HCT116 (cell line): Measurements from ENCODE around the gene RTN4RL1. TPM values are rescaled to one million over a fixed set of nuclear protein-coding genes. Genes with fewer than 3 reads are reported as not detected.

Source experiments
- ATAC-seq: fragments of 200-7000 bp; cut with Tn5 transposase; 2 replicates; pipeline ENCODE4 v1.9.1; 2020; ENCODE audit warnings: mild to moderate bottlenecking, moderate library complexity
- BruUV-seq: library from RNA; stranded (reverse); fragments of 400-500 nt; replicated peaks from 2 replicates; lab custom pipeline; 2021; lab: Mats Ljungman, UMichigan
- CTCF ChIA-PET: fragments of 300-600 bp; sonication (Branson Sonifier 250); formaldehyde crosslinking; loops from one replicate; lab custom pipeline; 2021; ENCODE audit warnings: antibody characterized with exemption; lab: Charles Lee
- POLR2A ChIA-PET: fragments of 300-600, 350-600 bp; sonication (Branson Sonifier 250); formaldehyde crosslinking; loops from one replicate; lab custom pipeline; 2021; ENCODE audit warnings: antibody characterized with exemption; lab: Charles Lee
- RAD21 ChIA-PET, 2 experiments: fragments of 300-600 bp; sonication (Branson Sonifier 250); formaldehyde crosslinking; loops; one replicate each; lab custom pipeline; 2023; ENCODE audit warnings: low total read pairs in 2 of 2; ENCODE audit not compliant: uncharacterized antibody in 2 of 2, unreplicated experiment in 2 of 2, low non-redundant PET in 1 of 2; lab: Charles Lee
- DNase-seq: peaks from one replicate; pipeline ENCODE4 v3.0.0-alpha.2; 2010; ENCODE audit warnings: low read depth, low spot score
- H2AFZ ChIP-seq: fragments of 200-600 bp; shearing (Covaris generic), sonication (generic); 2 replicates; pipeline ENCODE4 v1.6.1; 2017; ENCODE audit warnings: low read depth, mixed run types, mixed read lengths, antibody characterized with exemption, low read length; ENCODE audit not compliant: poor library complexity, severe bottlenecking
- H3K27ac ChIP-seq: 2 replicates; pipeline ENCODE4 v1.5.1; 2012; ENCODE audit warnings: low read depth, low read length
- H3K27me3 ChIP-seq: fragments of 200-600 bp; sonication (generic); 2 replicates; pipeline ENCODE4 v1.6.1; 2016; ENCODE audit warnings: mixed run types, low read length, mixed read lengths; ENCODE audit not compliant: insufficient read depth
- H3K36me3 ChIP-seq, 2 experiments: fragments of 200-500 bp in 1 of 2; fragments of 200-600 bp in 1 of 2; sonication (Bioruptor generic) in 1 of 2; sonication (generic) in 1 of 2; 2 replicates each; pipeline versions ENCODE4 v1.5.1 to v1.6.1; 2014 to 2016; ENCODE audit warnings: low read length in 2 of 2, inconsistent platforms in 1 of 2, mixed read lengths in 1 of 2, mixed run types in 1 of 2; ENCODE audit not compliant: insufficient read depth in 2 of 2, control insufficient read depth in 1 of 2
- H3K4me1 ChIP-seq, 2 experiments: fragments of 200-600 bp in 1 of 2; sonication (generic) in 1 of 2; 2 replicates each; pipeline versions ENCODE4 v1.5.1 to v1.6.1; 2012 to 2017; ENCODE audit warnings: low read length in 2 of 2, inconsistent platforms in 1 of 2, mild to moderate bottlenecking in 1 of 2, mixed read lengths in 1 of 2, mixed run types in 1 of 2, moderate library complexity in 1 of 2; ENCODE audit not compliant: insufficient read depth in 2 of 2, control insufficient read depth in 1 of 2
- H3K4me2 ChIP-seq: fragments of 200-600 bp; sonication (generic); 2 replicates; pipeline ENCODE4 v1.6.1; 2017; ENCODE audit warnings: mixed run types, low read length, mixed read lengths
- H3K4me3 ChIP-seq, 2 experiments: fragments of 200-600 bp in 1 of 2; sonication (generic) in 1 of 2; replicated peaks in 1 of 2; 2 replicates each; pipeline ENCODE4 v1.5.1; 2011 to 2016; ENCODE audit warnings: low read length in 2 of 2, control low read depth in 1 of 2, low read depth in 1 of 2, mild to moderate bottlenecking in 1 of 2, mixed read lengths in 1 of 2, mixed run types in 1 of 2
- H3K79me2 ChIP-seq: fragments of 200-600 bp; sonication (generic); 2 replicates; pipeline ENCODE4 v1.6.1; 2017; ENCODE audit warnings: mild to moderate bottlenecking, mixed run types, low read length, moderate library complexity, mixed read lengths; ENCODE audit not compliant: insufficient read depth
- H3K9ac ChIP-seq: fragments of 200-600 bp; sonication (generic); 2 replicates; pipeline ENCODE4 v1.6.1; 2016; ENCODE audit warnings: low read length, mixed read lengths
- H3K9me2 ChIP-seq: fragments of 200-600 bp; sonication (generic), shearing (Covaris generic); 2 replicates; pipeline ENCODE4 v1.6.1; 2017; ENCODE audit warnings: mixed run types, mild to moderate bottlenecking, moderate library complexity; ENCODE audit not compliant: insufficient read depth
- H3K9me3 ChIP-seq, 2 experiments: fragments of 200-500 bp in 1 of 2; fragments of 200-600 bp in 1 of 2; sonication (Bioruptor generic) in 1 of 2; sonication (generic) in 1 of 2; 2 replicates each; pipeline ENCODE4 v1.6.1; 2014 to 2017; ENCODE audit warnings: low read length in 2 of 2, mixed read lengths in 2 of 2, inconsistent platforms in 1 of 2, low read depth in 1 of 2, mild to moderate bottlenecking in 1 of 2, mixed run types in 1 of 2, moderate library complexity in 1 of 2; ENCODE audit not compliant: control insufficient read depth in 1 of 2, insufficient read depth in 1 of 2
- H4K20me1 ChIP-seq: fragments of 200-600 bp; sonication (generic), shearing (Covaris generic); 2 replicates; pipeline ENCODE4 v1.6.1; 2017; ENCODE audit warnings: mixed run types, mild to moderate bottlenecking, moderate library complexity; ENCODE audit not compliant: insufficient read depth
- ATF3 ChIP-seq: IDR thresholded peaks from 2 replicates; pipeline ENCODE4 v1.6.1; 2012
- ELF1 ChIP-seq: IDR thresholded peaks from 2 replicates; pipeline ENCODE4 v1.6.1; 2012; ENCODE audit warnings: low read depth, borderline replicate concordance
- MAX ChIP-seq: IDR thresholded peaks from 2 replicates; pipeline ENCODE4 v1.6.1; 2012
- RAD21 ChIP-seq: IDR thresholded peaks from 2 replicates; pipeline ENCODE4 v1.6.1; 2012; ENCODE audit warnings: low read depth, mild to moderate bottlenecking
- YY1 ChIP-seq: IDR thresholded peaks from 2 replicates; pipeline ENCODE4 v1.6.1; 2011; ENCODE audit warnings: low read length, low read depth, moderate library complexity, mild to moderate bottlenecking; ENCODE audit not compliant: insufficient replicate concordance; ENCODE audit errors: extremely low read depth
- ZFX ChIP-seq: fragments of 450-650 bp; IDR thresholded peaks from 2 replicates; pipeline ENCODE4 v1.6.1; 2017
- intact Hi-C: fragments of 100-400 bp; cut with micrococcal nuclease; formaldehyde crosslinking; loops from 2 replicates; pipeline ENCODE4 v1.10.0; 2022
- total RNA-seq: library from RNA; stranded (reverse); gene quantifications from one replicate; pipeline ENCODE4 v1.2.1, GENCODE V29; 2021; ENCODE audit not compliant: unreplicated experiment
- TF ChIP-seq, protein P1 (sequence below): IDR thresholded peaks from 2 replicates; pipeline ENCODE4 v1.6.1; 2011; ENCODE audit warnings: mild to moderate bottlenecking, low read length, moderate library complexity; ENCODE audit not compliant: insufficient replicate concordance; ENCODE audit errors: extremely low read depth

The RTN4RL1 gene
- total RNA-seq, 1 experiment from 2014 or later, result 3.7 TPM

- Histone ChIP-seq H3K79me2 (no peaks in the 10 kb centered on the region), H3K9me3 (no peaks in the 10 kb centered on the region), H4K20me1 (no peaks in the 10 kb centered on the region), H3K4me1 (peaks cover 0 to 14% of the 10 kb centered on the region in 2 experiments; a peak in 1 of 4 replicates), H2AFZ (no peak overlapping the region), H3K9me2 (no peaks in the 10 kb centered on the region), H3K4me3 (no peak overlapping the region), H3K4me2 (no peak overlapping the region), H3K27ac (no peak overlapping the region), H3K9ac (no peak overlapping the region), H3K36me3 (no peaks in the 10 kb centered on the region), H3K27me3 (no peaks in the 10 kb centered on the region)
- POLR2A ChIA-PET, result no interaction called here
- ATAC-seq (no peak), DNase-seq (no peak)
- no TSS peak for BruUV-seq
- CTCF ChIA-PET, result interaction anchor here (0.8 to 1.4 kb wide), 2 partner anchors 13 to 173 kb away, joined by 3 to 4 read pairs; no protein-coding TSS in a partner anchor
- TF ChIP-seq RAD21 (no peak), ZFX (no peak), MAX (no peak), ELF1 (no peak), ATF3 (no peak), YY1 (no peak)
- TF ChIP-seq, protein P1, sequence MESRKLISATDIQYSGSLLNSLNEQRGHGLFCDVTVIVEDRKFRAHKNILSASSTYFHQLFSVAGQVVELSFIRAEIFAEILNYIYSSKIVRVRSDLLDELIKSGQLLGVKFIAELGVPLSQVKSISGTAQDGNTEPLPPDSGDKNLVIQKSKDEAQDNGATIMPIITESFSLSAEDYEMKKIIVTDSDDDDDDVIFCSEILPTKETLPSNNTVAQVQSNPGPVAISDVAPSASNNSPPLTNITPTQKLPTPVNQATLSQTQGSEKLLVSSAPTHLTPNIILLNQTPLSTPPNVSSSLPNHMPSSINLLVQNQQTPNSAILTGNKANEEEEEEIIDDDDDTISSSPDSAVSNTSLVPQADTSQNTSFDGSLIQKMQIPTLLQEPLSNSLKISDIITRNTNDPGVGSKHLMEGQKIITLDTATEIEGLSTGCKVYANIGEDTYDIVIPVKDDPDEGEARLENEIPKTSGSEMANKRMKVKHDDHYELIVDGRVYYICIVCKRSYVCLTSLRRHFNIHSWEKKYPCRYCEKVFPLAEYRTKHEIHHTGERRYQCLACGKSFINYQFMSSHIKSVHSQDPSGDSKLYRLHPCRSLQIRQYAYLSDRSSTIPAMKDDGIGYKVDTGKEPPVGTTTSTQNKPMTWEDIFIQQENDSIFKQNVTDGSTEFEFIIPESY, result no peak
- intact Hi-C loops, result no loop called here
- RAD21 ChIA-PET, result no interaction called here
These were observed 46.5 kb upstream of the RTN4RL1 start for GRCh38 chr17:2071455-2072281.
